ENCODE measurements around the gene MRPS18C. TPM values are rescaled to one million over a fixed set of nuclear protein-coding genes. Genes with fewer than 3 reads are reported as not detected.
A peak's percentile ranks its signal among the peaks of the same experiment; 100 is the strongest.

MRPS18C gene
- total RNA-seq, result 20.3 and 22.2 TPM in 2 replicates

GRCh38 chr4:83455281-83456183, at the start of gene MRPS18C, which contains the start of gene HELQ:
MRPS18C (plus strand) TSS chr4:83456058; CDS start chr4:83456078, 20 bp downstream.
HELQ (minus strand) TSS chr4:83455823; CDS start chr4:83455693, 130 bp downstream.
- peak; percentile 27 for TF ChIP-seq CTCF (IDR thresholded peaks at IDR 0.05; ENCODE audit: insufficient read depth, low read depth, low read length)
- peak within 1 kb of the TSS; percentile 91 for H3K4me3 ChIP-seq (ENCODE audit: low read depth, low read length)
- peak; percentile 99 for DNase-seq (ENCODE audit: low read depth)

- DNase-seq (ENCODE audit: low read depth), result peak; percentile 16
- no peak for TF ChIP-seq CTCF (IDR thresholded peaks at IDR 0.05; ENCODE audit: insufficient read depth, low read depth, low read length)
- H3K4me3 ChIP-seq (ENCODE audit: low read depth, low read length), result no peak overlapping the region
Measured at GRCh38 chr4:83408908-83409307, 47.0 kb upstream of the MRPS18C start.

- no peak overlapping the region for H3K4me3 ChIP-seq (ENCODE audit: low read depth, low read length)
- no peak for TF ChIP-seq CTCF (IDR thresholded peaks at IDR 0.05; ENCODE audit: insufficient read depth, low read depth, low read length)
- no peak for DNase-seq (ENCODE audit: low read depth)
Measured at GRCh38 chr4:83413676-83414075, 42.2 kb upstream of the MRPS18C start.

GRCh38 chr4:83417566-83417965, 38.3 kb upstream of the MRPS18C start:
- DNase-seq (ENCODE audit: low read depth), result no peak
- TF ChIP-seq CTCF (IDR thresholded peaks at IDR 0.05; ENCODE audit: insufficient read depth, low read depth, low read length), result no peak
- no peak overlapping the region for H3K4me3 ChIP-seq (ENCODE audit: low read depth, low read length)

- no peak for DNase-seq (ENCODE audit: low read depth)
- no peak overlapping the region for H3K4me3 ChIP-seq (ENCODE audit: low read depth, low read length)
- no peak for TF ChIP-seq CTCF (IDR thresholded peaks at IDR 0.05; ENCODE audit: insufficient read depth, low read depth, low read length)
Measured at GRCh38 chr4:83418211-83418610, 37.6 kb upstream of the MRPS18C start.

GRCh38 chr4:83431200-83431599, 24.7 kb upstream of the MRPS18C start:
- DNase-seq (ENCODE audit: low read depth), result no peak
- no peak for TF ChIP-seq CTCF (IDR thresholded peaks at IDR 0.05; ENCODE audit: insufficient read depth, low read depth, low read length)
- H3K4me3 ChIP-seq (ENCODE audit: low read depth, low read length), result no peak overlapping the region
